Ovary (tissue), 9 donors: ENCODE measurements around the gene SPTLC1. TPM values are rescaled to one million over a fixed set of nuclear protein-coding genes. Genes with fewer than 3 reads are reported as not detected.

Experiments
- DNase-seq, 5 donors: peaks; one replicate each; pipeline ENCODE4 v3.0.0-alpha.2; 2019 to 2020
- H3K27ac ChIP-seq, 2 donors: fragments of 200-600 bp; one replicate each; pipeline versions ENCODE4 v1.5.1 to v1.8.0; 2019 to 2022
- H3K27me3 ChIP-seq: fragments of 200-600 bp; one replicate; pipeline ENCODE4 v1.8.0; 2022
- H3K36me3 ChIP-seq: fragments of 200-600 bp; sonication (generic); one replicate; pipeline ENCODE4 v1.5.1; 2019
- H3K4me1 ChIP-seq: one replicate; pipeline ENCODE4 v1.8.1; 2013; ENCODE audit warnings: mild to moderate bottlenecking, moderate library complexity; ENCODE audit not compliant: insufficient read depth
- H3K4me3 ChIP-seq: fragments of 200-600 bp; sonication (generic); one replicate; pipeline ENCODE4 v1.5.1; 2017
- H3K9me3 ChIP-seq, 2 donors: fragments of 200-600 bp in 1 of 2; sonication (generic) in 1 of 2; one replicate each; pipeline versions ENCODE4 v1.5.1 to v1.8.1; 2013 to 2019; ENCODE audit warnings: mild to moderate bottlenecking in 1 of 2, moderate library complexity in 1 of 2
- EP300 ChIP-seq: sonication (generic); formaldehyde crosslinking; IDR thresholded peaks from one replicate; pipeline ENCODE4 v1.6.1; 2017; ENCODE audit warnings: antibody characterized with exemption
- POLR2A ChIP-seq: fragments of 450-650 bp; IDR thresholded peaks from one replicate; pipeline ENCODE4 v1.6.1; 2017; ENCODE audit warnings: antibody characterized with exemption, mild to moderate bottlenecking, moderate library complexity
- WGBS, 3 donors: extraction: QIAGEN DNeasy Blood & Tissue Kit in 1 of 3; methylation state at CpG; one replicate each; pipeline versions ENCODE4 v1.1.5 to v1.1.7; 2013 to 2017; 5-methylcytosine and 5-hydroxymethylcytosine counted together
- intact Hi-C, 4 donors: fragments of 100-400 bp; cut with DNase I; formaldehyde crosslinking; loops; one replicate each; pipeline versions ENCODE4 v1.11.0 to v1.15.1; 2022 to 2023
- polyA plus RNA-seq, 2 donors: library from polyadenylated mRNA; stranded (reverse); fragments of 200-250 nt in 1 of 2; fragments of 350-450 nt in 1 of 2; fragmentation: Illumina TruSeq in 1 of 2; extraction: RNeasy Lipid Tissue Mini Kit (QIAGEN cat#74804) in 1 of 2; gene quantifications; one replicate each; pipeline ENCODE4 v1.2.3, GENCODE V29; 2013 to 2014
- total RNA-seq, 7 donors: library from RNA; depleted of rRNA in 2 of 7; stranded (reverse); fragments of >200 nt in 2 of 7; fragmentation: NEBNext Ultra II Directional in 3 of 7; extraction: Animal tissue kit (Norgen Biotek cat#: 25700) in 3 of 7; gene quantifications; one replicate each; pipeline versions ENCODE4 v1.1.0 to v1.2.4, GENCODE V29; 2016 to 2023
- TF ChIP-seq, protein P1 (sequence below), 3 donors: fragments of 450-650 bp in 2 of 3; fragments of 200-600 bp in 1 of 3; IDR thresholded peaks; one replicate each; pipeline versions ENCODE4 v1.5.1 to v1.8.0; 2016 to 2022; ENCODE audit warnings: antibody characterized with exemption in 3 of 3, mild to moderate bottlenecking in 1 of 3
- donor health status: DM: no; HTN: no; CAD: no; lungs with moderate emphysema.
- donor health status: DM: no; HTN: no; CAD: no.
- donor health status: Bipolar disorder and iron deficiency.
- donor health status: DM: yes; HTN: yes; CAD: no.
- donor health status: DM: no; HTN: no; CAD: no.
- donor health status: DM: yes; HTN: yes; CAD: no.

Gene SPTLC1
- total and polyA plus RNA-seq, 9 donors = 54.3 to 80.2 (median 72.0) TPM

DNA sequence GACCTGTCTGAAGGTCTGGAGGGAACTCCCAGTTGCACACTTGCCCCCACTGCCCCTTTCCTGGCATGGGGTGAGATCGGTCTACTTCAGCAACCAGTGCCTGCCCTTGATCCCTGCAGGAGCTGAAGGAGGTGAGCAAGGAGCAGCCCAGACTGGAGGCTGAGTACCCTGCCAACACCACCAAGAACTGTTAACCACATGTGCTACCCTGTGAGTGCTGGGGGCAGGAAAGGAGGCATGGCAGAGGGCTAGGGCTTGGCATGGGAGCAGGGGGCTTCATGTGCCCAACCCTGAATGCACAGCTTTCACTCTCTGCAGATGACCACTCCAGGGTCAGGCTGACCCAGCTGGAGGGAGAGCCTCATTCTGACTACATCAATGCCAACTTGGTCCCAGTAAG is 17.3 kb upstream of the SPTLC1 start:
- H3K9me3 ChIP-seq = no peaks in the 10 kb centered on the region
- no peak overlapping the region for H3K4me3 ChIP-seq
- TF ChIP-seq EP300 (no peak), POLR2A (no peak)
- TF ChIP-seq, protein P1, sequence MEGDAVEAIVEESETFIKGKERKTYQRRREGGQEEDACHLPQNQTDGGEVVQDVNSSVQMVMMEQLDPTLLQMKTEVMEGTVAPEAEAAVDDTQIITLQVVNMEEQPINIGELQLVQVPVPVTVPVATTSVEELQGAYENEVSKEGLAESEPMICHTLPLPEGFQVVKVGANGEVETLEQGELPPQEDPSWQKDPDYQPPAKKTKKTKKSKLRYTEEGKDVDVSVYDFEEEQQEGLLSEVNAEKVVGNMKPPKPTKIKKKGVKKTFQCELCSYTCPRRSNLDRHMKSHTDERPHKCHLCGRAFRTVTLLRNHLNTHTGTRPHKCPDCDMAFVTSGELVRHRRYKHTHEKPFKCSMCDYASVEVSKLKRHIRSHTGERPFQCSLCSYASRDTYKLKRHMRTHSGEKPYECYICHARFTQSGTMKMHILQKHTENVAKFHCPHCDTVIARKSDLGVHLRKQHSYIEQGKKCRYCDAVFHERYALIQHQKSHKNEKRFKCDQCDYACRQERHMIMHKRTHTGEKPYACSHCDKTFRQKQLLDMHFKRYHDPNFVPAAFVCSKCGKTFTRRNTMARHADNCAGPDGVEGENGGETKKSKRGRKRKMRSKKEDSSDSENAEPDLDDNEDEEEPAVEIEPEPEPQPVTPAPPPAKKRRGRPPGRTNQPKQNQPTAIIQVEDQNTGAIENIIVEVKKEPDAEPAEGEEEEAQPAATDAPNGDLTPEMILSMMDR (IDR thresholded peaks at IDR 0.05) = no peak
- DNase-seq = no peak
- intact Hi-C loops = loop anchor here in 3 of 4 donors (10.0 kb wide), 3 partner anchors 112 to 662 kb away; no protein-coding TSS in a partner anchor
- H3K36me3 ChIP-seq = no peaks in the 10 kb centered on the region
- no peak overlapping the region for H3K27ac ChIP-seq
- H3K4me1 ChIP-seq = peaks cover 6% of the 10 kb centered on the region
- 86 to 100% (median 100%) methylated on average over 1 of the region's 1 CpG for WGBS, 3 donors
- no peaks in the 10 kb centered on the region for H3K27me3 ChIP-seq

DNA sequence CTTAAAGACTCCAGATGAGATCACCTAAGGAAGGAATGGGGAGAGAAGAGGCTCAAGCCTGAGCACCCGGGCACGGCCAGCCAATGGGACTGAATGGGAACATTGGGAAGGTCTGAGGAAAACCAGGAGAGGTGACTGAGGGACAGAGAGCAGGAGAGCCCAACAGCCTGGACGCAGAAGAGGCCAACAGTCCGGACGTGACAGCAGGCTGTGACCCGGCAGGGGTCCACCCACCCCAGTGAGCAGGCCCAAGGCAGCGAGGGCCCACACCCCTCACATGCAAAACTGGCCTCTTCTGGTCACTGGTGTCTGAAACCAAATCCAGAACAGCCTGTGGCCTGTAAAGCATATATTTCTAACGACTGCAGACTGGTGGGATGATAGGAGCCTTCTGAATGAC is 7.6 kb upstream of the SPTLC1 start:
- H3K9me3 ChIP-seq = no peaks in the 10 kb centered on the region
- no peaks in the 10 kb centered on the region for H3K27me3 ChIP-seq
- no peak overlapping the region for H3K27ac ChIP-seq
- intact Hi-C loops = no loop called here
- no peaks in the 10 kb centered on the region for H3K36me3 ChIP-seq
- TF ChIP-seq EP300 = no peak
- no peak for TF ChIP-seq POLR2A
- TF ChIP-seq, protein P1 (IDR thresholded peaks at IDR 0.05) = no peak
- 47 to 58% (median 54%) methylated on average over 8 of the region's 8 CpGs for WGBS, 3 donors
- no peaks in the 10 kb centered on the region for H3K4me1 ChIP-seq
- H3K4me3 ChIP-seq = no peak overlapping the region
- no peak for DNase-seq

DNA sequence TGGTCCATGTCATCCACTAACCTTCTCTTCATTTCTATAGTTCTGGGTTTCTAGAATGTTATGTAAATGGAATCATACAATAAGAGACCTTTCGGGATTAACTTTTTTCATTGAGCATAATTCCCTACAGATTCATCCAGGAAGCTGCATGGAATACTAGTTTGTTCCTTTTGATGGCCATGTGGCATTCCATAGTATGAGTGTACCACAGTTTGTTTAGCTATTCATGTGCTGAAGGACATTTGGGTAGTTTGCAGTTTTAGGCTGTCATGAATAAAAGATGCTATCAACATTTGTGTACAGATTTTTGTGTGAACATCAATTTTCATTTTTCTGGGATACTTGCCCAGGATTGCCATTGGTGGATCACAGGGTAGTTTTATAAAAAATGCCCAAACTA is 6.8 kb upstream of the SPTLC1 start:
- H3K27me3 ChIP-seq = no peaks in the 10 kb centered on the region
- no peak overlapping the region for H3K4me3 ChIP-seq
- no peak overlapping the region for H3K27ac ChIP-seq
- 84 to 92% (median 87%) methylated on average over 1 of the region's 1 CpG for WGBS, 3 donors
- no peaks in the 10 kb centered on the region for H3K4me1 ChIP-seq
- TF ChIP-seq EP300 (no peak), POLR2A (no peak)
- H3K36me3 ChIP-seq = no peaks in the 10 kb centered on the region
- DNase-seq = no peak
- no peaks in the 10 kb centered on the region for H3K9me3 ChIP-seq
- intact Hi-C loops = no loop called here

DNA sequence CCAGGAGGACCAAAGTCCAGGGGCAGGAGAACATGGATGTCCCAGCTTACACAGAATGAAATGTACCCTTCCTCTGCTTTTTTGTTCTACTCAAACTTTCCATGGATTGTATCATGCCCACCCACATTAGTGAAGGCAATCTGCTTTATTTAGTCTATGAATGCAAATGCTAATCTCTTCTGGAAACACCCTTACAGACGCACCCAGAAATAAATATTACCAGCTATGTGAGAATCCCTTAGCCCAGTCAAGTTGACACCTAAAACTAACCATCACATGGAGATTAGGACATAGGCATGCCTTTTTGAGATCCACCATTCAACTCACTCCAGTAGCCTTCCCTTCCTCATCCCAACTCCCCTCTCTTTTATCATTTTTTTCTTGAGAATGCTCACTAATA is 6.1 kb upstream of the SPTLC1 start:
- TF ChIP-seq EP300 = no peak
- TF ChIP-seq, protein P1 (IDR thresholded peaks at IDR 0.05) = no peak
- TF ChIP-seq POLR2A = no peak
- Histone ChIP-seq H3K27ac (no peak overlapping the region), H3K27me3 (no peaks in the 10 kb centered on the region), H3K9me3 (no peaks in the 10 kb centered on the region), H3K4me3 (no peak overlapping the region), H3K36me3 (no peaks in the 10 kb centered on the region), H3K4me1 (no peaks in the 10 kb centered on the region)
- intact Hi-C loops = no loop called here
- WGBS, 3 donors = 44 to 63% (median 54%) methylated on average over 1 of the region's 1 CpG
- DNase-seq = no peak

DNA sequence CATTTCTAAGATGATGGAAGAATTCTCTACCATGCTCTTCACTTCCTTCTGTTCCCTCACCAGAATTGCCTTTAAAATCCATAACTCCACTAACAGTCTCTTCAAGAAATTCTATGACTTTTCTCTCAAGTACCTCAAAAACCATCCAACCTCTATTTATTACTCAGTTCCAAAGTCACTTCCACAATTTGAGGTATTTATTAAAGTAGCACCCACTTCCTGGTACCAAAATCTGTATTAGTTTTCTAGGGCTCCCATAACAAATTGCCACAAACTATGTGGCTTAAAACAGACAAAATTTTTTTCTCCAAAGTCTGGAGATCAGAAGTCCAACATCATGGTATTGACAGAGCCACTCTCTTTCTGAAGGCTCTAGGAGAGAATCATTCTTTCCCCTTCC is 4.9 kb upstream of the SPTLC1 start:
- intact Hi-C loops = no loop called here
- Histone ChIP-seq H3K27me3 (no peaks in the 10 kb centered on the region), H3K4me1 (no peaks in the 10 kb centered on the region), H3K9me3 (no peaks in the 10 kb centered on the region), H3K36me3 (no peaks in the 10 kb centered on the region), H3K27ac (no peak overlapping the region), H3K4me3 (no peak overlapping the region)
- TF ChIP-seq POLR2A (no peak), EP300 (no peak)
- TF ChIP-seq, protein P1 (IDR thresholded peaks at IDR 0.05) = no peak
- DNase-seq = no peak
